ENCODE results near the gene FLYWCH2. TPM values are rescaled to one million over a fixed set of nuclear protein-coding genes. Genes with fewer than 3 reads are reported as not detected.

FLYWCH2 gene
- total and polyA plus RNA-seq, 2 of the 13 experiments (the other 11 are each of a cell fraction or from before 2014, with no cell fraction given): 16.9 to 19.8 TPM

- TF ChIP-seq NAIF1 (CRISPR knock-in tag; IDR thresholded peaks at IDR 0.05; ENCODE audit: borderline replicate concordance): 0 out of 2 replicates have a peak, but pooled peaks have one; percentile 51
- TF ChIP-seq MNT (IDR thresholded peaks at IDR 0.05): no peak
- TF ChIP-seq ZNF776 (CRISPR knock-in tag; IDR thresholded peaks at IDR 0.05): no peak; the same call in 1 of the 2 replicates
- no peak for TF ChIP-seq ZBTB14 (CRISPR knock-in tag; IDR thresholded peaks at IDR 0.05)
- no peak for TF ChIP-seq ADNP (CRISPR knock-in tag; IDR thresholded peaks at IDR 0.05)
- TF ChIP-seq ZNF674 (CRISPR knock-in tag; IDR thresholded peaks at IDR 0.05; ENCODE audit: low read depth): no peak
- TF ChIP-seq AHDC1 (CRISPR knock-in tag; IDR thresholded peaks at IDR 0.05; ENCODE audit: borderline replicate concordance): no peak
- no peak for TF ChIP-seq NR3C1 (CRISPR knock-in tag; IDR thresholded peaks at IDR 0.05)
- peak; percentile 6; the same call in 1 of the 2 replicates for TF ChIP-seq PHF20 (CRISPR knock-in tag; IDR thresholded peaks at IDR 0.05)
- TF ChIP-seq GABPB1 (CRISPR knock-in tag; IDR thresholded peaks at IDR 0.05): peak; percentile 22; the same call in 1 of the 2 replicates
- no peak; the same call in 1 of the 2 replicates for TF ChIP-seq POGK (CRISPR knock-in tag; conservative IDR thresholded peaks at IDR 0.05)
- peak; percentile 36 for TF ChIP-seq ASH2L (IDR thresholded peaks at IDR 0.05; ENCODE audit: insufficient read length, low read depth, low read length)
- no peak for TF ChIP-seq ZBTB7B (CRISPR knock-in tag; IDR thresholded peaks at IDR 0.05)
- TF ChIP-seq SRSF9 (IDR thresholded peaks at IDR 0.05; ENCODE audit: borderline replicate concordance, insufficient read depth, low read depth, low read length, poor library complexity, severe bottlenecking): no peak
- TF ChIP-seq ATAD3A (CRISPR knock-in tag; IDR thresholded peaks at IDR 0.05): no peak
- no peak for TF ChIP-seq RFXAP (CRISPR knock-in tag; IDR thresholded peaks at IDR 0.05; ENCODE audit: borderline replicate concordance)
- TF ChIP-seq ZNF777 (CRISPR knock-in tag; IDR thresholded peaks at IDR 0.05): peak; percentile 45; the same call in 1 of the 2 replicates
- TF ChIP-seq ZNF276 (CRISPR knock-in tag; IDR thresholded peaks at IDR 0.05; ENCODE audit: low read depth): 0 out of 2 replicates have a peak, but pooled peaks have one; percentile 8
These were observed 468 bp downstream of the FLYWCH2 start (continued) for GRCh38 chr16:2883458-2883908.

Data from HepG2 (cell line).